ENCODE measurements around the gene LOC128125822.

LOC128125822 gene

GRCh38 chr6:63572044-63572746 lies at the start of gene LOC128125822, which contains the start of gene PTP4A1 (continued):
- no peak for TF ChIP-seq PRDM2 (tag by site-specific recombination; IDR thresholded peaks at IDR 0.05; ENCODE audit: borderline replicate concordance)
- peak; percentile 84; the same call in 1 of the 2 replicates for TF ChIP-seq ZNF76 (tag by site-specific recombination; IDR thresholded peaks at IDR 0.05; ENCODE audit: borderline replicate concordance, low read depth)
- no peak for TF ChIP-seq ZNF510 (tag by site-specific recombination; IDR thresholded peaks at IDR 0.05; ENCODE audit: insufficient replicate concordance)
- 0 out of 2 replicates have a peak, but pooled peaks have one; percentile 13 for TF ChIP-seq MEIS1 (CRISPR knock-in tag; IDR thresholded peaks at IDR 0.05; ENCODE audit: borderline replicate concordance)
- no peak for TF ChIP-seq ZNF274 (IDR thresholded peaks at IDR 0.05; ENCODE audit: low read length)
- no peak for TF ChIP-seq ZNF274 (tag by site-specific recombination; IDR thresholded peaks at IDR 0.05; ENCODE audit: borderline replicate concordance)
- TF ChIP-seq GFI1B (tag by site-specific recombination; IDR thresholded peaks at IDR 0.05) = no peak
- TF ChIP-seq, protein P1, sequence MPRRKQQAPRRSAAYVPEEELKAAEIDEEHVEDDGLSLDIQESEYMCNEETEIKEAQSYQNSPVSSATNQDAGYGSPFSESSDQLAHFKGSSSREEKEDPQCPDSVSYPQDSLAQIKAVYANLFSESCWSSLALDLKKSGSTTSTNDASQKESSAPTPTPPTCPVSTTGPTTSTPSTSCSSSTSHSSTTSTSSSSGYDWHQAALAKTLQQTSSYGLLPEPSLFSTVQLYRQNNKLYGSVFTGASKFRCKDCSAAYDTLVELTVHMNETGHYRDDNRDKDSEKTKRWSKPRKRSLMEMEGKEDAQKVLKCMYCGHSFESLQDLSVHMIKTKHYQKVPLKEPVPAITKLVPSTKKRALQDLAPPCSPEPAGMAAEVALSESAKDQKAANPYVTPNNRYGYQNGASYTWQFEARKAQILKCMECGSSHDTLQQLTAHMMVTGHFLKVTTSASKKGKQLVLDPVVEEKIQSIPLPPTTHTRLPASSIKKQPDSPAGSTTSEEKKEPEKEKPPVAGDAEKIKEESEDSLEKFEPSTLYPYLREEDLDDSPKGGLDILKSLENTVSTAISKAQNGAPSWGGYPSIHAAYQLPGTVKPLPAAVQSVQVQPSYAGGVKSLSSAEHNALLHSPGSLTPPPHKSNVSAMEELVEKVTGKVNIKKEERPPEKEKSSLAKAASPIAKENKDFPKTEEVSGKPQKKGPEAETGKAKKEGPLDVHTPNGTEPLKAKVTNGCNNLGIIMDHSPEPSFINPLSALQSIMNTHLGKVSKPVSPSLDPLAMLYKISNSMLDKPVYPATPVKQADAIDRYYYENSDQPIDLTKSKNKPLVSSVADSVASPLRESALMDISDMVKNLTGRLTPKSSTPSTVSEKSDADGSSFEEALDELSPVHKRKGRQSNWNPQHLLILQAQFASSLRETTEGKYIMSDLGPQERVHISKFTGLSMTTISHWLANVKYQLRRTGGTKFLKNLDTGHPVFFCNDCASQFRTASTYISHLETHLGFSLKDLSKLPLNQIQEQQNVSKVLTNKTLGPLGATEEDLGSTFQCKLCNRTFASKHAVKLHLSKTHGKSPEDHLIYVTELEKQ (tag by site-specific recombination; IDR thresholded peaks at IDR 0.05; ENCODE audit: borderline replicate concordance) = no peak
- no peak for TF ChIP-seq ZNF658 (tag by site-specific recombination; IDR thresholded peaks at IDR 0.05)
- TF ChIP-seq ZNF155 (tag by site-specific recombination; IDR thresholded peaks at IDR 0.05) = no peak
- TF ChIP-seq ZSCAN4 (tag by site-specific recombination; IDR thresholded peaks at IDR 0.05) = peak; percentile 29; the same call in 1 of the 2 replicates
- no peak for TF ChIP-seq REPIN1 (tag by site-specific recombination; IDR thresholded peaks at IDR 0.05; ENCODE audit: low read depth)
- TF ChIP-seq, protein P2, sequence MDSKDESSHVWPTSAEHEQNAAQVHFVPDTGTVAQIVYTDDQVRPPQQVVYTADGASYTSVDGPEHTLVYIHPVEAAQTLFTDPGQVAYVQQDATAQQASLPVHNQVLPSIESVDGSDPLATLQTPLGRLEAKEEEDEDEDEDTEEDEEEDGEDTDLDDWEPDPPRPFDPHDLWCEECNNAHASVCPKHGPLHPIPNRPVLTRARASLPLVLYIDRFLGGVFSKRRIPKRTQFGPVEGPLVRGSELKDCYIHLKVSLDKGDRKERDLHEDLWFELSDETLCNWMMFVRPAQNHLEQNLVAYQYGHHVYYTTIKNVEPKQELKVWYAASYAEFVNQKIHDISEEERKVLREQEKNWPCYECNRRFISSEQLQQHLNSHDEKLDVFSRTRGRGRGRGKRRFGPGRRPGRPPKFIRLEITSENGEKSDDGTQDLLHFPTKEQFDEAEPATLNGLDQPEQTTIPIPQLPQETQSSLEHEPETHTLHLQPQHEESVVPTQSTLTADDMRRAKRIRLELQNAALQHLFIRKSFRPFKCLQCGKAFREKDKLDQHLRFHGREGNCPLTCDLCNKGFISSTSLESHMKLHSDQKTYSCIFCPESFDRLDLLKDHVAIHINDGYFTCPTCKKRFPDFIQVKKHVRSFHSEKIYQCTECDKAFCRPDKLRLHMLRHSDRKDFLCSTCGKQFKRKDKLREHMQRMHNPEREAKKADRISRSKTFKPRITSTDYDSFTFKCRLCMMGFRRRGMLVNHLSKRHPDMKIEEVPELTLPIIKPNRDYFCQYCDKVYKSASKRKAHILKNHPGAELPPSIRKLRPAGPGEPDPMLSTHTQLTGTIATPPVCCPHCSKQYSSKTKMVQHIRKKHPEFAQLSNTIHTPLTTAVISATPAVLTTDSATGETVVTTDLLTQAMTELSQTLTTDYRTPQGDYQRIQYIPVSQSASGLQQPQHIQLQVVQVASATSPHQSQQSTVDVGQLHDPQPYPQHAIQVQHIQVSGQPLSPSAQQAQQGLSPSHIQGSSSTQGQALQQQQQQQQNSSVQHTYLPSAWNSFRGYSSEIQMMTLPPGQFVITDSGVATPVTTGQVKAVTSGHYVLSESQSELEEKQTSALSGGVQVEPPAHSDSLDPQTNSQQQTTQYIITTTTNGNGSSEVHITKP (tag by site-specific recombination; IDR thresholded peaks at IDR 0.05) = peak; percentile 94
- peak; percentile 23; the same call in 1 of the 2 replicates for TF ChIP-seq ZNF449 (tag by site-specific recombination; IDR thresholded peaks at IDR 0.05)
- TF ChIP-seq ZEB2 (tag by site-specific recombination; IDR thresholded peaks at IDR 0.05) = peak; percentile 98
- TF ChIP-seq ZNF248 (tag by site-specific recombination; IDR thresholded peaks at IDR 0.05) = no peak
- no peak for TF ChIP-seq ZNF426 (tag by site-specific recombination; IDR thresholded peaks at IDR 0.05)
- no peak for TF ChIP-seq RBAK (tag by site-specific recombination; IDR thresholded peaks at IDR 0.05)
- no peak for TF ChIP-seq ZNF10 (tag by site-specific recombination; IDR thresholded peaks at IDR 0.05)
- no peak for TF ChIP-seq YY2 (tag by site-specific recombination; IDR thresholded peaks at IDR 0.05)
